Breast epithelium (tissue), 3 donors: ENCODE measurements around the gene BZW1.

Source experiments
- CTCF ChIP-seq, 3 donors: fragments of 450-650 bp; IDR thresholded peaks; one replicate each; pipeline ENCODE4 v1.5.1; 2016 to 2017; ENCODE audit warnings: antibody characterized with exemption in 3 of 3, mild to moderate bottlenecking in 3 of 3, moderate library complexity in 3 of 3
- POLR2A ChIP-seq: fragments of 450-650 bp; IDR thresholded peaks from one replicate; pipeline ENCODE4 v1.6.1; 2016; ENCODE audit warnings: antibody characterized with exemption, mild to moderate bottlenecking, moderate library complexity

GRCh38 chr2:200834701-200835100, 23.0 kb downstream of the BZW1 start:
- TF ChIP-seq CTCF (IDR thresholded peaks at IDR 0.05) (no peak), POLR2A (no peak)
